ENCODE measurements around the gene PKLR. TPM values are rescaled to one million over a fixed set of nuclear protein-coding genes. Genes with fewer than 3 reads are reported as not detected.
A peak's percentile ranks its signal among the peaks of the same experiment; 100 is the strongest.

PKLR gene
- total RNA-seq, 2 donors from 2014 or later = not detected

- DNase-seq (ENCODE audit: low spot score) = peak; percentile 93
- intact Hi-C loops (cut with DNase I) = loop anchor here (5.0 kb wide), 2 partner anchors 44 to 69 kb away; partner anchors contain the start of gene HCN3 (in 2 of the 2)
These were observed 19.7 kb upstream of the PKLR start, which contains the start of gene RUSC1 for GRCh38 chr1:155320661-155321617. Gene RUSC1 (plus strand): TSS chr1:155320894. CDS start chr1:155321774, 880 bp downstream.

- no peak for DNase-seq (ENCODE audit: low spot score)
- intact Hi-C loops (cut with DNase I) = loop anchor here (5.0 kb wide), 2 partner anchors 43 to 68 kb away; partner anchors contain the start of gene HCN3 (in 2 of the 2)
These were observed 19.0 kb upstream of the PKLR start for GRCh38 chr1:155320252-155320651.

- intact Hi-C loops (cut with DNase I) = no loop called here
- DNase-seq (ENCODE audit: low spot score) = no peak
These were observed 18.3 kb upstream of the PKLR start for GRCh38 chr1:155319536-155319935.

GRCh38 chr1:155318082-155318481 is 16.8 kb upstream of the PKLR start:
- no peak for DNase-seq (ENCODE audit: low spot score)

GRCh38 chr1:155316922-155317321 is 15.7 kb upstream of the PKLR start:
- peak; percentile 7 for DNase-seq (ENCODE audit: low spot score)
- intact Hi-C loops (cut with DNase I) = no loop called here

More at GRCh38 chr1:155318082-155318481, 16.8 kb upstream of the PKLR start:
- intact Hi-C loops (cut with DNase I) = no loop called here

GRCh38 chr1:155313261-155313660 is 12.0 kb upstream of the PKLR start:
- intact Hi-C loops (cut with DNase I) = no loop called here
- DNase-seq (ENCODE audit: low spot score) = no peak

GRCh38 chr1:155309423-155310021 is 8.3 kb upstream of the PKLR start:
- no peak for DNase-seq (ENCODE audit: low spot score)
- intact Hi-C loops (cut with DNase I) = no loop called here

GRCh38 chr1:155308493-155309422 is 7.5 kb upstream of the PKLR start, which contains the start of gene FDPS:
Gene FDPS (plus strand): TSS chr1:155308866. CDS start chr1:155309790, 924 bp downstream.
- peak; percentile 99 for DNase-seq (ENCODE audit: low spot score)
- intact Hi-C loops (cut with DNase I) = no loop called here

- intact Hi-C loops (cut with DNase I) = no loop called here
These were observed 6.1 kb upstream of the PKLR start for GRCh38 chr1:155307247-155307740.

GRCh38 chr1:155305881-155306391 is 4.7 kb upstream of the PKLR start:
- intact Hi-C loops (cut with DNase I) = no loop called here

More at GRCh38 chr1:155307247-155307740, 6.1 kb upstream of the PKLR start:
- DNase-seq (ENCODE audit: low spot score) = no peak

GRCh38 chr1:155304558-155305063 is 3.4 kb upstream of the PKLR start:
- DNase-seq (ENCODE audit: low spot score) = no peak
- intact Hi-C loops (cut with DNase I) = no loop called here

More at GRCh38 chr1:155305881-155306391, 4.7 kb upstream of the PKLR start:
- DNase-seq (ENCODE audit: low spot score) = no peak

- intact Hi-C loops (cut with DNase I) = no loop called here
- DNase-seq (ENCODE audit: low spot score) = no peak
These were observed 497 bp downstream of the PKLR start for GRCh38 chr1:155300553-155301329.

GRCh38 chr1:155300024-155300423 is 1.2 kb downstream of the PKLR start:
- no peak for DNase-seq (ENCODE audit: low spot score)
- intact Hi-C loops (cut with DNase I) = no loop called here

GRCh38 chr1:155297384-155297783 is 3.9 kb downstream of the PKLR start:
- DNase-seq (ENCODE audit: low spot score) = no peak
- intact Hi-C loops (cut with DNase I) = no loop called here

- intact Hi-C loops (cut with DNase I) = no loop called here
- no peak for DNase-seq (ENCODE audit: low spot score)
These were observed 4.6 kb downstream of the PKLR start for GRCh38 chr1:155296661-155297060.

GRCh38 chr1:155295942-155296267 is 5.3 kb downstream of the PKLR start:
- no peak for DNase-seq (ENCODE audit: low spot score)
- intact Hi-C loops (cut with DNase I) = no loop called here

GRCh38 chr1:155295183-155295941 is 5.9 kb downstream of the PKLR start:
- intact Hi-C loops (cut with DNase I) = no loop called here
- DNase-seq (ENCODE audit: low spot score) = no peak

All from posterior vena cava (tissue), 2 donors.